ENCODE measurements around the gene AGTRAP.

Gene AGTRAP

DNA sequence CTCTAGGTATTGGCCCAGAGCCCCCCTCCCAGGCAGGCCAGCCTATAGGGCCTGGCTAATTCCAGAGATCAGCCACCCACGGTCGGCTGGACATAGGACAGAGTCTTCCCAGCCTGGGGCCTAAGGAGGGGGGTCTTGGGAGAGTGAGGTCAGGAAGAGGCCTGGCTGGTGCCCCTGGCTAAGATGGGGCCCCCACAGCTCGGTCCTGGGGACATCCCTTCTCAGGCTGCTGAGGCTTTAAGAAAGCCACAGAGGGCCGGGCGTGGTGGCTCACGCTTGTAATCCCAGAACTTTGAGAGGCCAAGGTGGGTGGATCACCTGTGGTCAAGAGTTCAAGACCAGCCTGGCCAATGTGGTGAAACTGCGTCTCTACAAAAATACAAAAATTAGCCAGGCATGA lies 28.6 kb downstream of the AGTRAP start:
- no peak for DNase-seq

DNA sequence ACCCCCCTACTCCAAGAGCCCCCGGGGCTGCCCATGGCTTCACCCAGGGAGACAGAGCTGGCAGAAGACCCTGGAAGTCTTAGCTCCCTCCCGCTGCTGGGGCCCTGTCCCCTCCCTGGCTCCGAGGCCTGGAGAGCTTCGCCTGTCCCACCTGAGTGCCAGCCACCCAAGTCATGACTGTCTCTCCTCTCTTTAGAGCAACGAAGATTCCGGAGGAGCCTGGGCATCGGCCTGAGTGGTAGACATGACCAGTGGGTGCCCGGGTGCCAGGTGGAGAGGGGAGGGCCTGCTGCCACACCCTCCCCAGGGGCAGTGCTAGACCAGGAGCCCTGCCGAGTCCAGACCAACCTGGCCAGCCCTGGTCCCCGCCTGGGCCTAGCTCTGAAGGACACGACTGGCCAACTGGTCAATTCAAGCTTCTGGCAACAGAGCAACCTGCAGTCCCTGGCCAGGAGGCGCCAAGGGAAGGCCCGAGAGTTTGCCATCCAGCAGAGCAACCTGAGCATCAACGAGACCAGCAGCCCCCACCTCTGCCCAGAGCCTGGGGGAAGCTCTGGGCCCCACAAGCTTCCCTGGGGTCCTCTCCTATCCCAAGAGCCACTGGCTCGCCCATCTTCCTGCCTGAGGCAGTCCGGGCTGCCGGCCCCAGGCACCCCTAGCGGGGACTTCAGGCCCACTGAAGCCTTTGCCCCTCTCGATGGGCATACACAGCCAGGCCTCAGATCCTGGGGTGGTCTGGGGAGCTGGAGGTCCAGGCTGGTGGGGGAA lies 29.9 kb downstream of the AGTRAP start:
- DNase-seq: no peak

DNA sequence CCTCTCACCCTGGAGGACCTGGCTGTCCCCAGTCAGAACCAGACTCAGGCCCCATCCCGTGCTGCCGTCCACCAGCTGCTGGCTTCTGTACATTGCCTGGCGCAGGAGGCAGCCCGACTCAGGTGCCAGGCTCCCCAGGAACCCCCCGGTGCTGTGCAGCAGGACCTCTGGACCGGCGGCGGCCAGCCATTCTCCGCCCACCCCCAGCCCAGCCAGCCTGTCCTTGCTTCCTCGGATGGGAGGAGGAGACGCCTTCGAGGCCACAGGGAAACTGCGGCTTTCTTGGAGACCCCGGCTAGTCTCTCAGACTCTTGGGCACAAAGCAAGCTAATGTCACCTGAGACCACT lies 30.5 kb downstream of the AGTRAP start:
- no peak for DNase-seq

DNA sequence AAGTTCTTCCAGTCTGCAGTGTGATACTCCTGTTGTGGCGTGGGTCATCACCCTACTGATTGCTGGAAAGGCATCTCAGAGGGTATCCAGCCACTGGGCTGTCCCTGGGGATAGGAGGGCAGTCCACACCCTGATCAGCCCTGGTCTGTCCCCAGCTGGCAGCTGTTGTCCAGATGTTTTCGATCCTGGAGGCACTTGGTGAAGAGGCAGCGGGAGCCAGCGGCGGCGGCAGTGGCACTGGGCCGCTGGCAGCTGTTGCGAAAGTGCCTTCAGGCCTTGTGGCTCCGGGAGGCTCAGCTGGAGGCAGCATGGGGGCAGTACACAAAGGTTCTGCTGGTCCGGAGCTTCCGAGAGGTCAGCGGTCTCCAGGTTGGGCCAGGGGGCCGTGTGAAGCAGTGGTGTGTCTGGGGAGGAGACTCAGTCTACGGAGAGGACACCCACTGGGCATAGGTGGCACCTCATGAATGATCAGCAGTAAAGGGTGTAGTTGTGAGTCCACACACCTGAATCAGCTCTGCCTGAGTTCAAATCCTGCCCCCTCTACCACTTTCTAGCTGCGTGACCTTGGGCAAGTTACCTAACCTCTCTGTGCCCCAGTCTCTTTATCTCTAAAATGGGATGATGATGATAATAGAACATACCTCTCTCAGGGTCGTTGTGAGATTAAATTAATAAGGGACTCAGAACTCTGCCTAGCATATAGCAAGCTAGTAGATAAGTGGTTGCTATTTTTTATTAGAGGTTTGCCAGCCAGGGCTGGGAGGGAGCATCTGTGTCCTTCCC lies 32.2 kb downstream of the AGTRAP start:
- DNase-seq: no peak

DNA sequence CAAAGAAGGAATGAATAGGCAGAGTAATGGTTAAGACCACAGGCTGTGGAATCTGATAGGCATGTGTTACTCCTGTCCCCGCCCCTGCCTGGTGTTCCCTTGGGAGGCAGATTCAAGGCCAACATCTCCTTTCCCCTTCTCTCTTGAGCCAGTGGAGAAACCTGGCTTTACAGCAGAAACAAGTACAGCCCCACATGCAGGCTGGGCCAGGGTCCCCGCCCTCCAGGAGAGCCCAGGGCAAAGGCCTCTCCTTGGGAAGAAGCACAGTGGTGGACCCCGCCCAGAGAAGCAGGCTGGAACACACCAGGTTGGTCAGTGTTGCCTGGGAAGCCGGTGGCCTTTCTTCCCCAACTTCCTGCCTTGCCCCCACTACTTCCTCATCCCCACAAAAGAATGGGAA lies 32.9 kb downstream of the AGTRAP start:
- no peak for DNase-seq

DNA sequence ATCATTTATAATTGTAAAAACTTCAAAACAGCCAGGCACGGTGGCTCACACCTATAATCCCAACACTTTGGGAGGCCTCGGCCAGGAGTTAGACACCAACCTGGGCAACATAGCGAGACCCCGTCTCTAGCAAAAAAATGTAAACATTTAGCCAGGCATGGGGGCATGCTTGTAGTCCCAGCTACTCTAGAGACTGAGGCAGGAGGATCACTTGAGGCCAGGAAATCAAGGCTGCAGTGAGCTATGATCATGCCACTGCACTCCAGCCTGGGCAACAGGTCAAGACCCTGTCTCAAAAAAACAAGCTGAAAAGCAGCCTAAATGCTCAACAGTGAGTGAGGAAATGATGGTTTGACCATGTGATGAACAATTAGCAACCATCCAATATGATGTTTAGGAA lies 33.3 kb downstream of the AGTRAP start:
- DNase-seq: no peak

DNA sequence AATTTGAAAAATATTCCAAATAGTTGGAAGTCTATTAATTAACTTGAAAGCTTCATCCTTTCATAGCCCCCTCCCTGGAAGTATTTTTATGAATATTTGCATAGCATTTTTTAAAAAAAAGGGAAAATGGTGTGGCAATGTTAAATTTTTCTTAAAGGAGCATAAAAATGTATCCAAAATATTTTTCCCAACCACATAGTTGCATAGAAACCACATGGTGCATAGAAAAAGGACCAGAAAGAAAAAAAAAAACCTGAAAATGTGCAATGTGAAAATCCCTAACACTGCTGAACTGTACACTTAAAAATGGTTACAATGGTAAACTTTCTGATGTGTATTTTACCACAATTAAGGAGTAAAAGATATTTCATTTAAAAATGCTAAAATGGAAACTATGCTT lies 34.1 kb downstream of the AGTRAP start:
- no peak for DNase-seq

DNA sequence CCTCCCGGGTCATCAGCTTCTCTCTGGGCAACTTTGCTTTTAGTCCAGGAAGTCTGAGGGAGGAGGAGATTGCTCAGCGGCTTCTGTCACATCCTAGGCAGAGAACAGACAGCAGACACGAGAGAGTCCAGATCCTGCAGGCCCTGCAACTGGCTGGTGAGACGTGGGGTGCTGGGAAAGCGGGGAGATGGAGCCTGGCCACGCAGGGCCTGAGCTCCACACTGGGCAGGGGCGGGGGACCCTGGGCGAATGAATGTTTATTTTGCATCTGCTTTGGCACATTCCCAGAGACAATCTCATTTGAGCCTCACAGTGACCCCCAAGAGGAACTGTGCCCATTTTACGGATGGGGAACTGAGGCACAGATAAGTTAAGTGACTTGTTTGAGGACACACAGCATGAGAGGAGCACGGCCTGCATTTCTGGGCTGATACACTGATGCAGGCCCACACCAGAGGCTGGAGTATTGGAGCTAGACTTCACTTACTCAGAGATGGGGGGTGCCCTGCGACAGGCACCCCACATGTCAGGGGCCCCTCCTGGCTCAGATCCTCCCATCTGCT lies 35.6 kb downstream of the AGTRAP start:
- DNase-seq: no peak

DNA sequence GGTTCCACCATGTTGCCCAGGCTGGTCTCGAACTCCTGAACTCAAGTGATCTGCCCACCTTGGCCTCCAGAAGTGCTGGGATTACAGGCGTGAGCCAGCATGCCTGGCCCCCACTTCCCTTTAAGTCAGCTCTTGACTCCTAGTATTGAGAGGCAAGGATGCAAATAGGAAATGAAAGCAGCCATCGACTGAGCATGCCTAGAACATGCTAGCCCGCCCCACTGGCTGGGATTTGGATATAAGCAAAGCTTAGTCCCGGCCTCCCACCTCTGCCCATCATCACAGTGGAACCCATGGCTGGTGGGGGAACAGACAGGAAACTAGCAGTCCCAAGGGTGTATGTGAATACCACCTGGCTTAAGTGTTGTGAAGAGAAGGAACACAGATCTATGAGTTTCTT lies 36.5 kb downstream of the AGTRAP start:
- DNase-seq: no peak

DNA sequence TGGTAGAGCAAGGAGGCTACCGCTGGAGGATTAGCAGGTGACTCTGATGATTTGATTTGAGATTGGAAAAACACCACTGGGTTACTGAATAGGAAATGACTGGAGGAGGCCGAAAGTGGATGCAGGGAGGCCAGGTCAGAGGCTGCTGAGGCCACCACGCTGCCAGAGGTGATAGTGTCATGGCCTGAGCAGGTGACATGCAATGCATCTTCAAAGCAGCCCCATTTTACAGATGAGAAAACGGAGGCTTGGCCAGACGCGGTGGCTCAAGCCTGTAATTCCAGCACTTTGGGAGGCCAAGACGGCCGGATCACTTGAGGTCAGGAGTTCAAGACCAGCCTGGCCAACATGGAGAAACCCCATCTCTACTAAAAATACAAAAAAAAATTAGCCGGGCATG lies 38.8 kb downstream of the AGTRAP start:
- no peak for DNase-seq

DNA sequence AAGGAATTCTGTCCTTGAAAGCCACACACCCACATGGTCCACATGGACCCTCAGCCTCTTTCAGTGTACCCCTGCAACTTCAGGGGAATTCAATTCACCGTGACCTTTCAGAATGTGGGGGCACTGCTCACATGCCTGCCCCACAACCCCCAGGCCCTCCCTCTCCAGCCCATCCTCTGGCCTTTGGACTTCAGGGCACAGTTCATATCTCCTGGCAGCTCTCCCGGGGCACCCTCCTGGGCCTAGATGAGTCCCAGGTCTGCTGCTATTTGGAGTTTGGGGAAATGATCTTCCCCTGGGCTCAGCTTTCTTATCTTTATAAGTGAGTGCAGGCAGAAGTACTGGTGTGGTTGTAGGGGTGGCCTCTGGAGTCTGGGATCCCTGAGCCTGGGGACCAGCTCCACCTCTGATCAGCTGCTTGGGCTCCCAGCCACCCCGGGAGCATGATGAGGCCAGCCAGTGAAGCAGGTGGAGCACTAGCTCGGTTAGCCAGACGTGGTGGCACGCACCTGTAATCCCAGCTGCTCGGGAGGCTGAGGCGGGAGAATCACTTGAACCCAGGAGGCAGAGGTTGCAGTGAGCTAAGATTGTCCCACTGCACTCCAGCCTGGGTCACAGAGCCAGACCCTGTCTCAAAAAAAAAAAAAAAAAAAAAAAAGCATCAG lies 41.9 kb downstream of the AGTRAP start:
- no peak for DNase-seq

DNA sequence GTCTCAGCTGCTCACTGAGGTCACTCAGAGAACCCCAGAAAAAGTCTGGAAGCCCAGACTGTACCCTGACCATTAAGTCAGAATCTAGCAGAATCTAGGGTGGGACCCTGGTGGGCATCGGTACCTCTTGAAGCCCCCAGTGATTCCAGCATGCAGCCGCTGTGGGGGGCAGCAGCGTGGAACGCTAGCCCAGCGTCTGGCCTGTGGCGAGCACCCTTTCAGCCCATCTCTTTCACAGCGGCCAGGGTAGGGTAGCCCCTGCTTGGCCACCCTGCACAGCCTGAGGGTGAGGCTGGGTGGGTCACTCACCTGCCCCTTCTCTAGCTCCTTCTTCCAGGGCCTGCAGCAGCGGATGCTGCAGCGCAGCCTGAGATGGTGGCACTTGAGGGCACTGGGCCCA lies 42.4 kb downstream of the AGTRAP start:
- DNase-seq: no peak

DNA sequence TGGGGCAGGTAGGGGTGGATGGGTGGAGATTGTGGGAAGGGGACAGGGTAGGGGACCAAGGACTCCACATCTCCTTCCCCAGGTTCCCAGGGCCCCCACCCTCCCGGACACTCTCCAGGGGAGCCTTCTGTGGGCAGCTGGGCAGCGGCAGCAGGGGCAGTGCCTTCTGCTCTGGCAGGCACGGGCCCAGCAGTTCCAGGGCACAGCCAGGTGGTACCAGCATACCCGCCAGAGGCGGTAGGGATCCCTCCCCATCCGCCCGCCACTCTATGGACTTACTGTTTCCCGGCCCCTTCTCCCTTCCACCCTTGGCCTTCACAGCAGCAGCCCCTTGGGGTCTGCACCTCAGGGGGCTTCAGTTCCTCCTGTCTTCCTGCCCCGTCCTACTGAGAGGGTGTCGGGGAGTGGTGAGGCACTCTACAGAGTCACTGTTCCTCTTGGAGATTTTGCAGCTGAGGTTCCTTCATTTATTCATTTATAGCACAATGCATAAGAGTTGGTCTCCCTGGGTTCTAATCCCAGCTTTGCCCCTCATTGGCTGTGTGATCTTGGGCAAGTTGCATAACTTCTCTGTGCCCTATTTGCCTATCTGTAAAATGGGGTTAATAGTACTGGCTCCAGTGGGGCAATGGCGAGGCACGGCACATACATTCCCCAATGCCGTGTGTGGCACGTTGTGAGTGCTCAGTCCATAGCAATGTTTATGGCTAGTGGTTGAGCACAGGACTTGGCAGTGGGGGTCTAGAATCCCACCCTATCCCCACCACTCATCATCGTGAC lies 43.1 kb downstream of the AGTRAP start:
- no peak for DNase-seq

DNA sequence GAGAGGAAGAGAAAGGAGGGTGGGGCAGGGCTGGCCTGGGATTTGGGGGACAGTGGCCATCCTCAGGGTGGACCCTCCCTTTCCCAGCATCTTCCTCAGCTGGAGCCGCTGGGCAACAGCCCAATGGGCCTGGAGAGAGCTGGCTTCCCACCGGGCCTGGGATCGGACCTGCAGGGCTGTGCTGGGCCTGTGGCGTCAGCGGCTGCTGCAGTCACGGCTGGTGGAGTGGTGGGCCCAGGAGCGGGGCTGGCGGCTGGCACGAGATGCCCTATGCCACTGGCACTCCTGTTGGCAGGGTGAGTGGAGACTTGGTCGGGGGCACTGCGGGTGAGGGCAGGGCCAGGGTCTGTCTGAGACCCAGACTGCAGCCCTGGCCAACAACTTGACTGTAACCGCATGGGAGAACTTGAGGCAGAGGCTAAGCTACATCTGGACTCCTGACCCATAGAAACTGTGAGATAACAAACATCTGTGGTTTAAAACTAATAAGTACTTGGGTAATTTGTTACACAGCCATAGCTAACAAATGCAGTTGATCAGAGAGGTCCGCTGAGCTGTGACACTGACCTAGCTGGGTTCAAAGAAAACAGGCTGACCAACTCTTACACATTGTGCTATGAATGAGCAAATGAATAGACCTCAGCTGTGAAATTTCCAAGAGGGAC lies 43.9 kb downstream of the AGTRAP start:
- DNase-seq: no peak

DNA sequence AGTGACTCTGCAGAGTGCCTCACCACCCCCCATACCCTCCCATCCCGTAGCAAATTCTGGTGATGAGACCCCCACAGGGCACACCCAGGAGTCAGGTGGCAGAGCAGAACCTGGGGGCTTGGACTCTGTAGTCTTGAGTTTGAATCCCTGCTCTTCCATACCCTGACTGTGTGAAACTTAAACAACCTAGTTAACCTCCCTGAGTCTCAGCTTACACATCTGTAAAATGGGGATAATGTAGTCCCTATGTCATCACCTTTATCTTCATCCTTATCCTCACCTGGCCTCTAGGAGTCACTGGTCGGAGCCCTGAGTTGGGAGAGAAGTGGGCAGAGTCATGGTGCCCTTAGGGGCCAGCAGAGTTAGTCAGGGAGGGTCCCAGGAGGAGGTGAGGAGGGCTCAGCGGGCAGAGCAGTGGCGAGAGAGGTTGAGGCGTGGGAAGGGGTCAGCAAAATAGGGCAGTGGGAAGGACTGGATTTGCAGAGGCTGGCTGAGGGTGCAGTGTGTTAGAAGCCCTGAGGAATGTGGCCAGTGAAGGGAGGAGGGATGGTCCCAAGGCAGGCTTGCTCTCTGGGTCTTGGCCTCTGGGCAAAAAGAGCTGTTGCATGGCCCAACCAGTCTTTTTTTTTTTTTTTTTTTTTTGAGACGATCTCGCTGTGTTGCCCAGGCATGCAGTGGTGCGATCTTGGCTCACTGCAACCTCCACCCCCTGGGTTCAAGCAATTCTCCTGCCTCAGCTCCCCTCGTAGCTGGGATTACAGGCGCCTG lies 44.6 kb downstream of the AGTRAP start:
- DNase-seq: no peak

DNA sequence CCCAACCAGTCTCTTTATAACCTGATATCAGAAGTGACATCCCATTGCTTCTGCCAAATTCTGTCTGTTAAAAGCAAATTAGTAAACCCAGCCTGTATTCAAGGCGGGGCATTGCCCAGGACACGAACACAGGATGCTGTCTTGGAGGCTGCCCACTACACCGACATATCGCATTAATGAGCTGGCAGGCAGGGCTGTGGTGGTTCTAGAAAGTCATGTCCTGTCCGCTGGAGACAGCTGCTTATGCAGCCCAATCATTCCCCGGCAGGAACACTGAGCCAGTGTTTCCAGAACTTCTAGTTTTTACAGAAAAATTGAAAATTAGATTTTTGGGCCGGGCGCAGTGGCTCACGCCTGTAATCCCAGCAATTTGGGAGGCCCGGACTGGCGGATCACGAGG lies 45.4 kb downstream of the AGTRAP start:
- no peak for DNase-seq

DNA sequence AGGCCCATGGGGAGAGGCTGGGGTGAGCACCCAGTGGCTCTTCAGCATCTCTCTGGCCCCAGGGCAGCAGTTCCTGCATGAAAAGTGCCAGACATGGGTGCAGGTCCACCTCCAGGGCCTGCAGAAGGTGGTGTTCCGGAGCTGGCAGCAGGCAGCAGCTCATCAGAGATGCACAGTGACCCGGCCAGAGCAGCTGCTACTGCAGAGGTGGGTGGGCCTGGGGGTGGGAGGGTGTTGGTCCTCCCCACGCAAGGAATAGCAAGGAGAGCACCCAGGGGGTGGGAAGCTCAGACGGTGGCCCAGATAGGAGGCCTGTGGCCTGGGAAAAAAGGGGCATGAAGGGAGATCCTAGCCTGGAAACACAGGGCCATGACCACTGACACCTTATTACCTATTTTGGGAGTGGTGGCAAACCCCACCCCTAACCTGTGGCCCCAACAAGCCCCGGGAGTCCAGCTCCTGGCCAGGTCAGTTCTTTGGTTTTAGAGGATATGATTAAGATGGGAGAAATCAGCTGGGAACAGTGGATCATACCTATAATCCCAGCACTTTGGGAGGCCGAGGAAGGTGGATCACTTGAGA lies 46.3 kb downstream of the AGTRAP start:
- no peak for DNase-seq

DNA sequence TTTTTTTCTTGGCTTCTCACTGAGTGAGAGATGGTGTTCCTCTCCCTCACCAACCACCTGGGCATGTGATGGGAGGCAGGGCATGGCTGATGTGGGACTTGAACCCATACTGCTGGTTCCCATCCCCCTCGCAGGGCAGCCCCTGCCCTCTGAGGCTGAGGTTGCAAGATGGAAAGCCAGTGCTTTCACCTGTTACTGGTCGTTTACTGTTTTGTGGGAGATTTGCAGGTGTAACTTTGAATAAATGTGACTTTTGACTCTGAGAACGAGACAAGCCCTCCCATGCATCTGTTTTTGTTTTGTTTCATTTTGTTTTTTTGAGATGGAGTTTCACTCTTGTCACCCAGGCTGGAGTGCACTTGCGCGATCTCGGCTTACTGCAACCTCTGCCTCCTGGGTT lies 47.6 kb downstream of the AGTRAP start:
- DNase-seq: no peak

DNA sequence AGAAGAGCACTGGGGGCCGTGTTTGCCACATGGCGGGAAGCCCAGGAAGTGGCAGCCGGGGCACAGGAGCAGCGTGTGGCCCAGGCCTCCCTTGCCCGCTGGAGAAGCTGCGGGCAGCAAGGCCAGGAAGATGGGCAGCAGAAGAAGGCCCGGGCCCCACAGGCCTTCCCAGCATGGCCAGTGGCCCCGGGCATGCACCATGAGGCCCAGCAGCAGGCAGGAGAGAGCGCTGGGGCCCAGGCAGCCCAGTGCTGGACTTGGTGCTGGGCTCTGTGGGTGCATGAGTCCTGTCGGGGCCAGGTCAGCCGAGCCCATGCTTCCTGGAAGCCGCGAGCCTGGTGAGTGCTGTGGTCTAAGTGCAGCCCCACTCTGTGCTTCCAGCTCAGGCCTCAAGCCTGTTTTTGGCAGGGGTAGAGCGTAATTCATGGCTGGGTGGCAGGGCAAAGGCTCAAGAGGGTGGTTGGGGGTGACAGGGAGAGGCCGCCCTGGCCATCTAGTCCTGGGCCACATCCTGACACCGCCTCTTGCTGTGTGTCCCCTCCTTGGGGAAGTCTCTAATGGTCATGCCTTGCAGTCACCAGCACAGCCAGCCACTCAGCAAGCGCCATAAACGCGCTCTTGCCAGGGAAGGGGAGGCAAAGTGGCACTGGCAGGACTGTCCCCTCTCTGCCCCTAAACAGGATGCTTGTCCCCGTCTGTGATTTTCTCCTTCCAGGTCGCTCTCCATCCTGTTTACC lies 48.5 kb downstream of the AGTRAP start:
- DNase-seq: no peak

DNA sequence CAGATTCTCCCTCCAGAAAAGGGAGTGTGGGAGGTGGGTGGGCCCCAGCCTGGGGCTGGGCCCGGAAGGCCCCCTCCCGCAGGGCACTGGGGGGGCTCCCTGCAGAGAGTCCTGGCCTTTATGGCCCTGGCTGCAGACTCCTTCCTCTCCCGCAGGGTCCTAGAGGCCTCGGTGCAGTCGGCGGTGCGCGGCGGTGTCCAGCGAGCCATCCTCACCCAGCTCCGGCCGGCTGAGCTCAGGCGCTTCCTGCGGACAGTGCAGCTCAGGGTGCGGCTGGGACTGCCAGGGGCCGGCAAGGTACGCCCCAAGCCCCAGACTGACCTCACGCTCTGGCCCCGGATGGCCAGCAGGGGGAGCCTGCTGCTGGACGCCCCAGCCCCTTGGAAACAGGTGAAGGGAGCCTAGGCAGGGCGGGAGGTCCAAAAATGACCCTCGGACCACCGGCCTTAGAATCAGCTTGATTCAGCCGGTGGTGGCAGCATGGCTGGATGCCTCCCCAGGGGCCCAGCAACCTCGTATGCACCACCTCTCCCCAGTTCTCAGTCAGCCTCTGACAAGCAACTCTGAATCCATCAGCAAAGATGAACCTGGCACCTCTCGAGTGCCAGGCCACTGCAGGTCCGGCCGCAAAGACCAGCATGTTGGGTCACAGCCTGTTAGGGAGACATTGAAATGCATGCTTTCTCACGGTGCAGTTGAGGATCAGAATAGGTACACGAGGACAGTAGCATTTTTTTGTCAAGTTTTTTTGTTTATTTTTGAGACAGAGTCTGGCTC lies 49.2 kb downstream of the AGTRAP start:
- DNase-seq: peak; percentile 25

Measured in effector CD4-positive, alpha-beta T cell (primary cell).